Gastrocnemius medialis (tissue), 4 donors: Measurements from ENCODE around the gene DCAF8. TPM values are rescaled to one million over a fixed set of nuclear protein-coding genes. Genes with fewer than 3 reads are reported as not detected.

Experiments used
- ATAC-seq, 2 donors: fragments of 150-250 bp; one replicate each; pipeline ENCODE4 v1.9.1; 2016
- DNase-seq, 2 donors: peaks; one replicate each; pipeline ENCODE4 v3.0.0-alpha.2; 2019
- H3K27ac ChIP-seq, 4 donors: fragments of 200-600 bp; sonication (generic); 1 replicate in 1 of 4; 2 replicates in 3 of 4; pipeline ENCODE4 v1.5.1; 2016 to 2018; ENCODE audit warnings: mild to moderate bottlenecking in 2 of 4, moderate library complexity in 1 of 4
- H3K27me3 ChIP-seq, 3 donors: fragments of 200-600 bp; sonication (generic) in 2 of 3; 1 replicate in 1 of 3; 2 replicates in 2 of 3; pipeline versions ENCODE4 v1.5.1 to v1.6.0; 2016 to 2019; ENCODE audit warnings: mild to moderate bottlenecking in 1 of 3, moderate library complexity in 1 of 3
- H3K36me3 ChIP-seq, 2 donors: fragments of 200-600 bp; sonication (generic) in 1 of 2; one replicate each; pipeline ENCODE4 v1.5.1; 2017 to 2018
- H3K4me1 ChIP-seq, 2 donors: fragments of 200-600 bp; sonication (generic) in 1 of 2; one replicate each; pipeline ENCODE4 v1.5.1; 2016 to 2017; ENCODE audit warnings: mild to moderate bottlenecking in 2 of 2
- H3K4me3 ChIP-seq, 4 donors: fragments of 200-600 bp; sonication (generic) in 3 of 4; 1 replicate in 1 of 4; 2 replicates in 3 of 4; pipeline ENCODE4 v1.5.1; 2016 to 2019; ENCODE audit warnings: mild to moderate bottlenecking in 2 of 4
- H3K9me3 ChIP-seq, 3 donors: fragments of 200-600 bp; sonication (generic) in 2 of 3; 1 replicate in 1 of 3; 2 replicates in 2 of 3; pipeline ENCODE4 v1.5.1; 2016 to 2019
- POLR2A ChIP-seq, 2 donors: fragments of 450-650 bp; IDR thresholded peaks; one replicate each; pipeline ENCODE4 v1.6.1; 2017; ENCODE audit warnings: antibody characterized with exemption in 2 of 2, mild to moderate bottlenecking in 2 of 2, moderate library complexity in 2 of 2
- in situ Hi-C, 4 donors: fragments of 200-750 bp; cut with MboI; loops; one replicate each; pipeline versions ENCODE4 v1.15.0 to v1.8.0; 2017; ENCODE audit warnings: low sequenced_read_pairs in 4 of 4
- intact Hi-C: fragments of 100-400 bp; cut with DNase I; formaldehyde crosslinking; loops from one replicate; pipeline ENCODE4 v1.15.1; 2023; ENCODE audit warnings: low total_unique reads
- total RNA-seq, 4 donors: library from RNA; depleted of rRNA; stranded (reverse); fragments of >200 nt; gene quantifications; one replicate each; pipeline versions ENCODE4 v1.1.0 to v1.2.3, GENCODE V29; 2016
- TF ChIP-seq, protein P1 (sequence below), 5 experiments: fragments of 450-650 bp in 3 of 5; fragments of 200-600 bp in 2 of 5; sonication (generic) in 2 of 5; IDR thresholded peaks in 4 of 5; conservative IDR thresholded peaks in 1 of 5; 1 replicate in 4 of 5; 2 replicates in 1 of 5; pipeline ENCODE4 v1.5.1; 2016 to 2019; ENCODE audit warnings: antibody characterized with exemption in 5 of 5, mild to moderate bottlenecking in 3 of 5, moderate library complexity in 3 of 5

The DCAF8 gene
- total RNA-seq, 4 donors from 2014 or later: 170 to 208 (median 196) TPM

DNA sequence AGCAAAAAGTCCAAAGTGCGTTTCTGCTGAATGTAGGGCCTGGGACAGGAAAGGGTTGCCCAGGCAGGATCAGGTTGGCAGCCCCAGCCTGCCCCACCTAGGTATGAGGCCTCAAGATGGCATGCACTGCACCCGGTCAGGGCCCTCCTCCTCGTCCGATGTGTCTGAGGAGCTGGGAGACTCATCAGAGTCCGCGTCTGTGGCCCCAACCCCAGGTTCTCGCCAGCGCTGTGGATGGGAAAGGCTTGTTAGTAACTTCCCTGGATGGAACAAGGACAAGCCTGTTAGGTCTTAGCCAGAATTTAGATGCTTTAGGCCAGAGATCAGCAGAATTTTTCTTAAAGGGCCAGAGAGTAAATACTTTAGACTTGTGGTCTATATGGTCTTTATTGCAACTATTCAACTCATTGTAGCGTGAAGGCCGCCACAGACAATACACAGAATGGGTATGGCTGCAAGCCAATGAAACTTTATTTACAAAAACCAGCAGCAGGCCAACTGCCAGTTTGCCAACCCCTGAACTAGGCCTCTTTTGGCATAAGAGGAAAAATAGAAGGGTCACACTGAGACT, 44.8 kb downstream of the DCAF8 start:
- DNase-seq: no peak
- TF ChIP-seq, protein P1, sequence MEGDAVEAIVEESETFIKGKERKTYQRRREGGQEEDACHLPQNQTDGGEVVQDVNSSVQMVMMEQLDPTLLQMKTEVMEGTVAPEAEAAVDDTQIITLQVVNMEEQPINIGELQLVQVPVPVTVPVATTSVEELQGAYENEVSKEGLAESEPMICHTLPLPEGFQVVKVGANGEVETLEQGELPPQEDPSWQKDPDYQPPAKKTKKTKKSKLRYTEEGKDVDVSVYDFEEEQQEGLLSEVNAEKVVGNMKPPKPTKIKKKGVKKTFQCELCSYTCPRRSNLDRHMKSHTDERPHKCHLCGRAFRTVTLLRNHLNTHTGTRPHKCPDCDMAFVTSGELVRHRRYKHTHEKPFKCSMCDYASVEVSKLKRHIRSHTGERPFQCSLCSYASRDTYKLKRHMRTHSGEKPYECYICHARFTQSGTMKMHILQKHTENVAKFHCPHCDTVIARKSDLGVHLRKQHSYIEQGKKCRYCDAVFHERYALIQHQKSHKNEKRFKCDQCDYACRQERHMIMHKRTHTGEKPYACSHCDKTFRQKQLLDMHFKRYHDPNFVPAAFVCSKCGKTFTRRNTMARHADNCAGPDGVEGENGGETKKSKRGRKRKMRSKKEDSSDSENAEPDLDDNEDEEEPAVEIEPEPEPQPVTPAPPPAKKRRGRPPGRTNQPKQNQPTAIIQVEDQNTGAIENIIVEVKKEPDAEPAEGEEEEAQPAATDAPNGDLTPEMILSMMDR (IDR thresholded peaks at IDR 0.05 in 4 of 5, conservative IDR thresholded peaks at IDR 0.05 in 1 of 5): no peak
- TF ChIP-seq POLR2A (IDR thresholded peaks at IDR 0.05): no peak
- Histone ChIP-seq H3K9me3 (no peaks in the 10 kb centered on the region), H3K36me3 (peaks cover 4 to 94% of the 10 kb centered on the region in 2 donors), H3K27me3 (no peaks in the 10 kb centered on the region), H3K27ac (peak overlapping the region in 3 of 4 donors; percentile 34 to 59 (median 44)), H3K4me3 (no peak overlapping the region), H3K4me1 (peaks cover 11 to 17% of the 10 kb centered on the region in 2 donors)
- in situ Hi-C loops (no loop called here), intact Hi-C loops (no loop called here)
- ATAC-seq: no peak

DNA sequence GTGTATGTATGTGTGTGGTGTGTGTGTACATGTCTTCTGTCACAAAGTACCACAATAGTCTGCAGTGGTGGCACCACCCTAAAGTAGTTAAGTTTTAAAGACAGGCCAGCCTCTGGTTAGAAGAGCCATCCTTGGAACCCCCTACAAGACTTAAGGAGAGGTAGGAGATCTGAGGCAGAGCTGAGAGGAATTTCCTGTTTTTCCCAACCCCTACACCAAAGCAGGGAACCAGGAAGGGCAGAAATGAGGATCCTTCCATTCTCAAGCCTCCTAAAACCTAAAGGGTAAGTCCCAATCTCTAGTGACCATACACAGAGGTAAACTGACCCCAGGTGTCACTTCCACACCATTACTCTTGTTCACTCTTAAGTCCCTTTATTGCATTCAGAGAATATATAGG, 46.0 kb downstream of the DCAF8 start:
- ATAC-seq (no peak), DNase-seq (no peak)
- Histone ChIP-seq H3K27ac (peak overlapping the region in 2 of 4 donors; percentile 10 to 59), H3K27me3 (no peaks in the 10 kb centered on the region), H3K4me1 (peaks cover 11 to 17% of the 10 kb centered on the region in 2 donors), H3K4me3 (no peak overlapping the region), H3K9me3 (no peaks in the 10 kb centered on the region), H3K36me3 (peaks cover 2 to 94% of the 10 kb centered on the region in 2 donors)
- TF ChIP-seq, protein P1 (IDR thresholded peaks at IDR 0.05 in 4 of 5, conservative IDR thresholded peaks at IDR 0.05 in 1 of 5): no peak
- TF ChIP-seq POLR2A (IDR thresholded peaks at IDR 0.05): no peak
- in situ Hi-C loops (no loop called here), intact Hi-C loops (no loop called here)

DNA sequence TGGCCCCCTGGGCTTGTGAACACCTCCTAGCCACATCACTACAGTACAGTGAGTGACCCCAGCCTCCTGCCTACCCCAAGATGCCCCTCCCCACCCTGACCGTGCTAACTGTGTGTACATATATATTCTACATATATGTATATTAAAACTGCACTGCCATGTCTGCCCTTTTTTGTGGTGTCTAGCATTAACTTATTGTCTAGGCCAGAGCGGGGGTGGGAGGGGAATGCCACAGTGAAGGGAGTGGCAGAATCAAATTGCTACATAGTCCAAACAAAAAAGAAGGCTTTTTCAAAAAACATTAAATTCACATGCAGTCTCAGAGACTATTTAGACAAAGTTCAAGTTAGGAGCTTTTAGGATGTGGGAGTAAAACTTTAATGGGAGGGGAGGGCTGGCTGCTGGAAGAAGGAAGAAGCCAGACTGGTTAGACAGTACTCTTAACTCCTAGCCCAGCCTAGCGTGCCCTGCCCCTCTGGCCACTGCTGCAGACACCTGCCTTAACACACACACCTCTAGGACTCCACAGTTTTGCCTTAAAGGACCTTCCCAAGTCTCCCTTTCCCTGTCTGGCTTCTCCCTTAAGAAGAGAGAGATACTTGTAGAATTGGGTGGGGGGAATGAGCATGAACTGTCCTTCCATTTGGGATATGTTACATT, 47.7 kb downstream of the DCAF8 start:
- no peak overlapping the region for H3K4me3 ChIP-seq
- intact Hi-C loops: no loop called here
- in situ Hi-C loops: no loop called here
- H3K36me3 ChIP-seq: peaks cover 2 to 82% of the 10 kb centered on the region in 2 donors
- H3K9me3 ChIP-seq: no peaks in the 10 kb centered on the region
- H3K27ac ChIP-seq: no peak overlapping the region
- H3K4me1 ChIP-seq: peaks cover 26 to 29% of the 10 kb centered on the region in 2 donors
- no peak for DNase-seq
- TF ChIP-seq POLR2A (IDR thresholded peaks at IDR 0.05): no peak
- TF ChIP-seq, protein P1 (IDR thresholded peaks at IDR 0.05 in 4 of 5, conservative IDR thresholded peaks at IDR 0.05 in 1 of 5): no peak
- no peaks in the 10 kb centered on the region for H3K27me3 ChIP-seq
- ATAC-seq: no peak

DNA sequence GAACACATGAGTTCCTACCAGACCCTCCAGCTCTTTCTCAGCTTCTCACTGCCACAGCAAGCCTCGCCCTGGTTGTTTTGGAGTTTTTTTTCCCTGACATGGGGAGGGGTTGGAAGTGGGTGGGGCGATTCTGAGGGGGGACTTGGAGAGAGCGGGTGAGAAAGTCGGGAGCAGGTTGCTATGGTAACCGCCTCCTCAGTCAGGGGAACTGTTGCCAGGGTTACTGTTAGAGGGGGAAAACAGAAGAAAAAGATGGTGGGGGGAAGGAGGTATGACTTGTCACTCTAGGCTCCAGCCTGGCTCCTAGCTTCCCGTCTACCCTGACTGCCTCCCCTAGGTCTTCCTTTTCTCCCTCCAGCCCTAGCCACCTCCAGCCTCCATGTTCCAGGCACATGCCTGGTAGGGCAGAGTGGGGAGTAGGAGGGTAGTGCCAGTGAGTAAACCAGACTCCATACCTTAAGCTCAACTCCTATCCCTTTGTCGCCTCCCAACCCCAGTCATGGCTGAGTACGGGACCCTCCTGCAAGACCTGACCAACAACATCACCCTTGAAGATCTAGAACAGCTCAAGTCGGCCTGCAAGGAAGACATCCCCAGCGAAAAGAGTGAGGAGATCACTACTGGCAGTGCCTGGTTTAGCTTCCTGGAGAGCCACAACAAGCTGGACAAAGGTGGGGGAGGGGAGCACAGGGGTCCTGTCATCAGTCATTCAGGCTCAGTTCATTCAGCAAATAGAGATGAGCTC, 51.1 kb downstream of the DCAF8 start:
- H3K4me3 ChIP-seq: no peak overlapping the region
- ATAC-seq (no peak), DNase-seq (no peak)
- peaks cover 24 to 49% of the 10 kb centered on the region in 2 donors for H3K4me1 ChIP-seq
- in situ Hi-C loops: no loop called here
- TF ChIP-seq POLR2A (IDR thresholded peaks at IDR 0.05): no peak
- TF ChIP-seq, protein P1 (IDR thresholded peaks at IDR 0.05 in 4 of 5, conservative IDR thresholded peaks at IDR 0.05 in 1 of 5): no peak
- H3K36me3 ChIP-seq: peaks cover 0 to 53% of the 10 kb centered on the region in 2 donors
- no peaks in the 10 kb centered on the region for H3K27me3 ChIP-seq
- peak overlapping the region in 2 of 4 donors; percentile 66 to 91 for H3K27ac ChIP-seq
- no peaks in the 10 kb centered on the region for H3K9me3 ChIP-seq
- intact Hi-C loops: no loop called here
